Measurements from ENCODE around the gene NRXN3.
"Not testable (repeated sequence)": the region's sequence is repeated elsewhere in the genome, so short reads cannot be mapped to it uniquely, and the experiment has no call there.

Gene NRXN3

GRCh38 chr14:78405079-78405856 lies 235.1 kb downstream of the NRXN3 start:
- Histone ChIP-seq H3K9ac (ENCODE audit: low read length in 5 of 5) (no peak overlapping the region), H3K4me1 (ENCODE audit: control insufficient read depth in 5 of 5, insufficient read depth in 5 of 5, low read length in 5 of 5) (no peaks in the 10 kb centered on the region), H3K9me3 (ENCODE audit: control insufficient read depth in 5 of 5, low read length in 5 of 5) (peaks cover 0 to 5% (median 0%) of the 10 kb centered on the region in 5 donors)

GRCh38 chr14:78412475-78412874 lies 242.3 kb downstream of the NRXN3 start:
- Histone ChIP-seq H3K4me3 (ENCODE audit: low read depth in 1 of 5, low read length in 5 of 5) (no peak overlapping the region), H3K4me1 (ENCODE audit: control insufficient read depth in 5 of 5, insufficient read depth in 5 of 5, low read length in 5 of 5) (no peaks in the 10 kb centered on the region), H3K9me3 (ENCODE audit: control insufficient read depth in 5 of 5, low read length in 5 of 5) (peaks cover 0 to 5% (median 0%) of the 10 kb centered on the region in 5 donors), H3K27me3 (ENCODE audit: control insufficient read depth in 5 of 5, insufficient read depth in 4 of 5, low read length in 5 of 5) (peaks cover 0 to 4% (median 0%) of the 10 kb centered on the region in 5 donors), H3K9ac (ENCODE audit: low read length in 5 of 5) (no peak overlapping the region), H3K27ac (ENCODE audit: low read depth, low read length) (no peak overlapping the region), H3K36me3 (ENCODE audit: control insufficient read depth in 5 of 5, insufficient read depth in 5 of 5, low read length in 5 of 5) (no peaks in the 10 kb centered on the region)

More at GRCh38 chr14:78405079-78405856, 235.1 kb downstream of the NRXN3 start:
- Histone ChIP-seq H3K27me3 (ENCODE audit: control insufficient read depth in 5 of 5, insufficient read depth in 4 of 5, low read length in 5 of 5) (peaks cover 0 to 12% (median 2%) of the 10 kb centered on the region in 5 donors), H3K36me3 (ENCODE audit: control insufficient read depth in 5 of 5, insufficient read depth in 5 of 5, low read length in 5 of 5) (no peaks in the 10 kb centered on the region), H3K4me3 (ENCODE audit: low read depth in 1 of 5, low read length in 5 of 5) (no peak overlapping the region), H3K27ac (ENCODE audit: low read depth, low read length) (no peak overlapping the region)

DNA sequence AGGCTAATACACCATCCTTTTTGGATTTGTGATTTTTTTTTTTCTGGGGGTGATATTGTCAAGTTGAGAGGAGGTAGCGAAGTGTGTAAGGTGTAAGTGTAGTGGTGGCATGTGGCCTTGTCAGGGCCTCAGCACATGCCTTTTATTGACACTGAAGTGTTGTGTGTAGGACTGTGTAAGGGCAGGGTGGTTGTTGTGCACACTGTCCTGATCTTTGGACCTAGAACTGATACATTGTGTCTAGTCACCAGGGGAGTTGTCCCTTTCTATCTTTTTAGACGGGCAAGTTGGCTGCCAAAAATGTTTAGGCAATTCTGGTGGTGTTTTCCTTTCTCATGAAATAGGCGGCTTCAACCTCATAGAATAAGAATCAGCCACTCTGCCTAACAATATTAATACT lies 244.0 kb downstream of the NRXN3 start:
- no peak overlapping the region for H3K4me3 ChIP-seq (ENCODE audit: low read depth in 1 of 5, low read length in 5 of 5)
- H3K27me3 ChIP-seq (ENCODE audit: control insufficient read depth in 5 of 5, insufficient read depth in 4 of 5, low read length in 5 of 5), result peaks cover 0 to 4% (median 0%) of the 10 kb centered on the region in 5 donors
- no peak overlapping the region for H3K27ac ChIP-seq (ENCODE audit: low read depth, low read length)
- peaks cover 0 to 5% (median 0%) of the 10 kb centered on the region in 5 donors for H3K9me3 ChIP-seq (ENCODE audit: control insufficient read depth in 5 of 5, low read length in 5 of 5)
- H3K9ac ChIP-seq (ENCODE audit: low read length in 5 of 5), result no peak overlapping the region
- H3K36me3 ChIP-seq (ENCODE audit: control insufficient read depth in 5 of 5, insufficient read depth in 5 of 5, low read length in 5 of 5), result no peaks in the 10 kb centered on the region
- no peaks in the 10 kb centered on the region for H3K4me1 ChIP-seq (ENCODE audit: control insufficient read depth in 5 of 5, insufficient read depth in 5 of 5, low read length in 5 of 5)

- Histone ChIP-seq H3K27me3 (ENCODE audit: control insufficient read depth in 5 of 5, insufficient read depth in 4 of 5, low read length in 5 of 5) (peaks cover 0 to 4% (median 0%) of the 10 kb centered on the region in 5 donors), H3K4me1 (ENCODE audit: control insufficient read depth in 5 of 5, insufficient read depth in 5 of 5, low read length in 5 of 5) (no peaks in the 10 kb centered on the region), H3K36me3 (ENCODE audit: control insufficient read depth in 5 of 5, insufficient read depth in 5 of 5, low read length in 5 of 5) (no peaks in the 10 kb centered on the region), H3K9ac (ENCODE audit: low read length in 5 of 5) (no peak overlapping the region), H3K9me3 (ENCODE audit: control insufficient read depth in 5 of 5, low read length in 5 of 5) (no peaks in the 10 kb centered on the region), H3K27ac (ENCODE audit: low read depth, low read length) (no peak overlapping the region), H3K4me3 (ENCODE audit: low read depth in 1 of 5, low read length in 5 of 5) (no peak overlapping the region)
These were observed 247.4 kb downstream of the NRXN3 start for GRCh38 chr14:78417532-78417931.

DNA sequence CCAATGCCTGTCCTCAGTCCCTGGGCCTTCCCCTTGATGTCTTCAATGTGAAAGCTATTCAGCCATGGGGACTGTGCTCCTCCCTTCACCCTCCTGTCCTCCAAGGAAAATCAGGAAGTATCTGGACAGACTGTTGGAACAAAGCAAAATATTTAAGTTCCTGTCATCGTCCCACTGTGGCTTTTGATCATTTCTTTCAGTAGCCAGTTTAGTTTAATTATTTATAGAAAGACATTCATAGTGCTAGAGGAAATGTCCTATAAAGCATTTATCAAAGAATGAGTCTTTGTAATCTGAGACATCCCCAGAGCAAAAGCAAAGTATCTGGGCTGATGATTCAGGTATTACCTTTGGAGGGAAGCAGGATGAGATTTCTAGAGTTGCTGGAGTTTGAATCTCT lies 254.1 kb downstream of the NRXN3 start:
- Histone ChIP-seq H3K4me1 (ENCODE audit: control insufficient read depth in 5 of 5, insufficient read depth in 5 of 5, low read length in 5 of 5) (peaks cover 0 to 12% (median 0%) of the 10 kb centered on the region in 5 donors), H3K9me3 (ENCODE audit: control insufficient read depth in 5 of 5, low read length in 5 of 5) (no peaks in the 10 kb centered on the region), H3K36me3 (ENCODE audit: control insufficient read depth in 5 of 5, insufficient read depth in 5 of 5, low read length in 5 of 5) (no peaks in the 10 kb centered on the region)

GRCh38 chr14:78425330-78425729 lies 255.2 kb downstream of the NRXN3 start:
- peaks cover 0 to 5% (median 0%) of the 10 kb centered on the region in 5 donors for H3K27me3 ChIP-seq (ENCODE audit: control insufficient read depth in 5 of 5, insufficient read depth in 4 of 5, low read length in 5 of 5)
- H3K9ac ChIP-seq (ENCODE audit: low read length in 5 of 5), result no peak overlapping the region
- H3K4me3 ChIP-seq (ENCODE audit: low read depth in 1 of 5, low read length in 5 of 5), result no peak overlapping the region
- no peaks in the 10 kb centered on the region for H3K36me3 ChIP-seq (ENCODE audit: control insufficient read depth in 5 of 5, insufficient read depth in 5 of 5, low read length in 5 of 5)
- no peaks in the 10 kb centered on the region for H3K9me3 ChIP-seq (ENCODE audit: control insufficient read depth in 5 of 5, low read length in 5 of 5)
- H3K27ac ChIP-seq (ENCODE audit: low read depth, low read length), result no peak overlapping the region
- peaks cover 0 to 12% (median 0%) of the 10 kb centered on the region in 5 donors for H3K4me1 ChIP-seq (ENCODE audit: control insufficient read depth in 5 of 5, insufficient read depth in 5 of 5, low read length in 5 of 5)

More for the DNA sequence above, 254.1 kb downstream of the NRXN3 start:
- Histone ChIP-seq H3K27ac (ENCODE audit: low read depth, low read length) (no peak overlapping the region), H3K4me3 (ENCODE audit: low read depth in 1 of 5, low read length in 5 of 5) (no peak overlapping the region), H3K27me3 (ENCODE audit: control insufficient read depth in 5 of 5, insufficient read depth in 4 of 5, low read length in 5 of 5) (peaks cover 0 to 5% (median 0%) of the 10 kb centered on the region in 5 donors), H3K9ac (ENCODE audit: low read length in 5 of 5) (no peak overlapping the region)

GRCh38 chr14:78425782-78426181 lies 255.6 kb downstream of the NRXN3 start:
- Histone ChIP-seq H3K4me3 (ENCODE audit: low read depth in 1 of 5, low read length in 5 of 5) (no peak overlapping the region), H3K27me3 (ENCODE audit: control insufficient read depth in 5 of 5, insufficient read depth in 4 of 5, low read length in 5 of 5) (peaks cover 0 to 5% (median 0%) of the 10 kb centered on the region in 5 donors), H3K4me1 (ENCODE audit: control insufficient read depth in 5 of 5, insufficient read depth in 5 of 5, low read length in 5 of 5) (peaks cover 0 to 12% (median 0%) of the 10 kb centered on the region in 5 donors), H3K27ac (ENCODE audit: low read depth, low read length) (no peak overlapping the region), H3K9me3 (ENCODE audit: control insufficient read depth in 5 of 5, low read length in 5 of 5) (no peaks in the 10 kb centered on the region), H3K36me3 (ENCODE audit: control insufficient read depth in 5 of 5, insufficient read depth in 5 of 5, low read length in 5 of 5) (no peaks in the 10 kb centered on the region), H3K9ac (ENCODE audit: low read length in 5 of 5) (no peak overlapping the region)

- H3K27ac ChIP-seq (ENCODE audit: low read depth, low read length), result no peak overlapping the region
- H3K36me3 ChIP-seq (ENCODE audit: control insufficient read depth in 5 of 5, insufficient read depth in 5 of 5, low read length in 5 of 5), result no peaks in the 10 kb centered on the region
- H3K4me3 ChIP-seq (ENCODE audit: low read depth in 1 of 5, low read length in 5 of 5), result no peak overlapping the region
- no peaks in the 10 kb centered on the region for H3K9me3 ChIP-seq (ENCODE audit: control insufficient read depth in 5 of 5, low read length in 5 of 5)
- peaks cover 0 to 4% (median 0%) of the 10 kb centered on the region in 5 donors for H3K27me3 ChIP-seq (ENCODE audit: control insufficient read depth in 5 of 5, insufficient read depth in 4 of 5, low read length in 5 of 5)
- H3K9ac ChIP-seq (ENCODE audit: low read length in 5 of 5), result no peak overlapping the region
- no peaks in the 10 kb centered on the region for H3K4me1 ChIP-seq (ENCODE audit: control insufficient read depth in 5 of 5, insufficient read depth in 5 of 5, low read length in 5 of 5)
These were observed 261.9 kb downstream of the NRXN3 start for GRCh38 chr14:78432046-78432445.

DNA sequence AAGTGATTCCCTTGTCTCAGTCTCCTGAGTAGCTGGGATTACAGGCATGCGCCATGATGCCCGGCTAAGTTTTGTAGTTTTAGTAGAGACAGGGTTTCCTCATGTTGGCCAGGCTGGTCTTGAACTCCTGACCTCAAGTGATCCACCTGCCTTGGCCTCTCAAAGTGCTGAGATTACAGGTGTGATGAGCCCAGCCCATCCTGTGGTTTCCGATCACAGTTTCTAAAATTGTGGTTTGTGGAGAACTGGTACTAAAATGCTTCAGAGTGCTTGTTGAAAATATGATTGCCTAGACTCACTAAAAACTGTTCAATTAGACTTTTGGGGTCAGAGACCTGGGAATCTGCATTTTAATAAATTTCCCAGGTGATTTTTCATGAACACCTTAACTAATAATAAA lies 267.3 kb downstream of the NRXN3 start:
- not testable (repeated sequence) for H3K4me1 ChIP-seq (ENCODE audit: control insufficient read depth in 5 of 5, insufficient read depth in 5 of 5, low read length in 5 of 5); H3K36me3 ChIP-seq (ENCODE audit: control insufficient read depth in 5 of 5, insufficient read depth in 5 of 5, low read length in 5 of 5); H3K27ac ChIP-seq (ENCODE audit: low read depth, low read length); H3K4me3 ChIP-seq (ENCODE audit: low read depth in 1 of 5, low read length in 5 of 5); H3K27me3 ChIP-seq (ENCODE audit: control insufficient read depth in 5 of 5, insufficient read depth in 4 of 5, low read length in 5 of 5); H3K9ac ChIP-seq (ENCODE audit: low read length in 5 of 5); H3K9me3 ChIP-seq (ENCODE audit: control insufficient read depth in 5 of 5, low read length in 5 of 5)

DNA sequence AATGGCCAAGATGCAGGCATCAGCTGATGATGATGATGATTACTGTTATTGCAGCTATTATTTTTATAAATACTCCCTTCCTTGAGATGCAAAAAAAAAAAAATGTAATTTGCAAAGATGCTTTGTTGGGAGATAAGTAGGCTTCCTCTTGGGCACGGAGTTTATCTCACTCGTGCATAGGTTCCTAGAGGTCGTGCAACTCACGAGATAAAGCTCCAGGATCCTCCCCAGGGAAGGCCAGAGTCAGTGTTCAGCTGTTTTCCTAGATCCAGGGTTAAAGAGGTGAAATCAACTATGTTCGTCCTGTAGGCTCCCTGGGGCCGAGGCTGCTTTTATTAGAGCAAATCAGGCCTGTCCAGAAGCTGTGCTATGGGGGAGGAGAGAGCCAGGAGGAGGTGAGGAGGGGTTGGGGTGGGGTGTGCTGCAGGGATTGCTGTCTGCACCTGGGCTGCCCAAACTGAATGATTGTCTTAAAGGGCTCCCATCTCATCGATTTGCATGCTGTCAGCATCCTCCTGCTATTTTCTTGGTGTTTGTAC lies 270.3 kb downstream of the NRXN3 start:
- H3K27ac ChIP-seq (ENCODE audit: low read depth, low read length), result no peak overlapping the region
- no peaks in the 10 kb centered on the region for H3K4me1 ChIP-seq (ENCODE audit: control insufficient read depth in 5 of 5, insufficient read depth in 5 of 5, low read length in 5 of 5)
- H3K4me3 ChIP-seq (ENCODE audit: low read depth in 1 of 5, low read length in 5 of 5), result no peak overlapping the region
- no peak overlapping the region for H3K9ac ChIP-seq (ENCODE audit: low read length in 5 of 5)
- H3K27me3 ChIP-seq (ENCODE audit: control insufficient read depth in 5 of 5, insufficient read depth in 4 of 5, low read length in 5 of 5), result peaks cover 0 to 9% (median 0%) of the 10 kb centered on the region in 5 donors
- no peaks in the 10 kb centered on the region for H3K36me3 ChIP-seq (ENCODE audit: control insufficient read depth in 5 of 5, insufficient read depth in 5 of 5, low read length in 5 of 5)
- H3K9me3 ChIP-seq (ENCODE audit: control insufficient read depth in 5 of 5, low read length in 5 of 5), result peaks cover 0 to 4% (median 0%) of the 10 kb centered on the region in 5 donors
